Stomach (tissue), 4 donors: ENCODE results near the gene HS6ST2.

Experiments used
- EP300 ChIP-seq: sonication (generic); formaldehyde crosslinking; IDR thresholded peaks from one replicate; pipeline ENCODE4 v1.6.1; 2017; ENCODE audit warnings: antibody characterized with exemption
- POLR2A ChIP-seq, 4 donors: fragments of 450-650 bp; IDR thresholded peaks; one replicate each; pipeline ENCODE4 v1.6.1; 2016; ENCODE audit warnings: antibody characterized with exemption in 4 of 4, control low read depth in 2 of 4, mild to moderate bottlenecking in 1 of 4, moderate library complexity in 1 of 4
- POLR2AphosphoS5 ChIP-seq, 3 donors: sonication (generic); formaldehyde crosslinking; IDR thresholded peaks; one replicate each; pipeline ENCODE4 v1.6.1; 2016; ENCODE audit warnings: antibody characterized with exemption in 3 of 3
- TF ChIP-seq, protein P1 (sequence below), 7 experiments: fragments of 450-650 bp in 4 of 7; fragments of 200-600 bp in 3 of 7; sonication (generic) in 3 of 7; IDR thresholded peaks; one replicate each; pipeline ENCODE4 v1.5.1; 2016 to 2019; ENCODE audit warnings: antibody characterized with exemption in 7 of 7, control low read depth in 2 of 7, mild to moderate bottlenecking in 1 of 7

DNA sequence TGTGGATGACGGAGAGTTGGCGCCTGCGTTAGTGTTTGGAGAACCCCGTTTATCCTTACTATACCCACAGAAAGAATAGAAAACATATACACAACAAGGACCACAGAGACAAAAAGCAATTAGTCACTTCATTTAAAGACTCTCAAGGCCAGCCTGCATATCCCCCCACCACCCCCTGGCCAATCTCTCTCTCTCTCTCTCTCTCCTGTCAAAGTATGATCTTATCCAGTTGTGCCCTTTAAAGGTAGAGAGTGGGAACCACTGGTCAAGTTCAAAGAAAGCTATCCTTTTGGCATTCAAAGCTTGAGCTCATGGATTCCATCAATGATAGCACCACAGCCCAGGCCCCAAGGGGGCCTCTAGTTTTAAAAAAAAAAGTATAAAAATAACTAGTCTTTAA lies 289.3 kb downstream of the HS6ST2 start:
- no peak for TF ChIP-seq POLR2AphosphoS5 (IDR thresholded peaks at IDR 0.05)
- TF ChIP-seq, protein P1, sequence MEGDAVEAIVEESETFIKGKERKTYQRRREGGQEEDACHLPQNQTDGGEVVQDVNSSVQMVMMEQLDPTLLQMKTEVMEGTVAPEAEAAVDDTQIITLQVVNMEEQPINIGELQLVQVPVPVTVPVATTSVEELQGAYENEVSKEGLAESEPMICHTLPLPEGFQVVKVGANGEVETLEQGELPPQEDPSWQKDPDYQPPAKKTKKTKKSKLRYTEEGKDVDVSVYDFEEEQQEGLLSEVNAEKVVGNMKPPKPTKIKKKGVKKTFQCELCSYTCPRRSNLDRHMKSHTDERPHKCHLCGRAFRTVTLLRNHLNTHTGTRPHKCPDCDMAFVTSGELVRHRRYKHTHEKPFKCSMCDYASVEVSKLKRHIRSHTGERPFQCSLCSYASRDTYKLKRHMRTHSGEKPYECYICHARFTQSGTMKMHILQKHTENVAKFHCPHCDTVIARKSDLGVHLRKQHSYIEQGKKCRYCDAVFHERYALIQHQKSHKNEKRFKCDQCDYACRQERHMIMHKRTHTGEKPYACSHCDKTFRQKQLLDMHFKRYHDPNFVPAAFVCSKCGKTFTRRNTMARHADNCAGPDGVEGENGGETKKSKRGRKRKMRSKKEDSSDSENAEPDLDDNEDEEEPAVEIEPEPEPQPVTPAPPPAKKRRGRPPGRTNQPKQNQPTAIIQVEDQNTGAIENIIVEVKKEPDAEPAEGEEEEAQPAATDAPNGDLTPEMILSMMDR (IDR thresholded peaks at IDR 0.05): no peak
- TF ChIP-seq EP300: no peak
- no peak for TF ChIP-seq POLR2A (IDR thresholded peaks at IDR 0.05)
